ENCODE measurements around the gene LTV1. TPM values are rescaled to one million over a fixed set of nuclear protein-coding genes. Genes with fewer than 3 reads are reported as not detected.

Gene LTV1
- total RNA-seq, 6 experiments from 2014 or later: 5.7 to 15.1 (median 11.0) TPM

GRCh38 chr6:143877584-143878271, 34.6 kb downstream of the LTV1 start:
- Histone ChIP-seq H3K4me1 (no peaks in the 10 kb centered on the region), H3K36me3 (no peaks in the 10 kb centered on the region), H3K27me3 (no peaks in the 10 kb centered on the region), H3K27ac (no peak overlapping the region), H3K4me3 (no peak overlapping the region), H3K9me3 (no peaks in the 10 kb centered on the region)
- no peak for DNase-seq
- WGBS (ENCODE audit: insufficient coverage, low coverage, low lambda C conversion rate, missing lambda C conversion rate): 81% methylated on average over 1 of the region's 1 CpG
- TF ChIP-seq POLR2A (IDR thresholded peaks at IDR 0.05) (no peak), CTCF (IDR thresholded peaks at IDR 0.05) (no peak)
- intact Hi-C loops (cut with DNase I): no loop called here
- no peak for ATAC-seq

- no peaks in the 10 kb centered on the region for H3K27me3 ChIP-seq
- no peaks in the 10 kb centered on the region for H3K9me3 ChIP-seq
- ATAC-seq: no peak
- no CpG with 5 or more reads among the region's 3 CpGs for WGBS (ENCODE audit: insufficient coverage, low coverage, low lambda C conversion rate, missing lambda C conversion rate)
- TF ChIP-seq POLR2A (IDR thresholded peaks at IDR 0.05): no peak
- no peak for TF ChIP-seq CTCF (IDR thresholded peaks at IDR 0.05)
- intact Hi-C loops (cut with DNase I): no loop called here
- no peak overlapping the region for H3K4me3 ChIP-seq
- H3K27ac ChIP-seq: no peak overlapping the region
- H3K36me3 ChIP-seq: no peaks in the 10 kb centered on the region
- no peaks in the 10 kb centered on the region for H3K4me1 ChIP-seq
- DNase-seq: no peak
Measured at GRCh38 chr6:143878272-143878760, 35.2 kb downstream of the LTV1 start.

- Histone ChIP-seq H3K36me3 (no peaks in the 10 kb centered on the region), H3K4me3 (no peak overlapping the region), H3K4me1 (no peaks in the 10 kb centered on the region), H3K27me3 (no peaks in the 10 kb centered on the region), H3K27ac (no peak overlapping the region), H3K9me3 (no peaks in the 10 kb centered on the region)
- intact Hi-C loops (cut with DNase I): no loop called here
- DNase-seq (no peak), ATAC-seq (no peak)
- 78% methylated on average over 2 of the region's 2 CpGs for WGBS (ENCODE audit: insufficient coverage, low coverage, low lambda C conversion rate, missing lambda C conversion rate)
- TF ChIP-seq POLR2A (IDR thresholded peaks at IDR 0.05): no peak
- no peak for TF ChIP-seq CTCF (IDR thresholded peaks at IDR 0.05)
Measured at GRCh38 chr6:143880412-143880811, 37.3 kb downstream of the LTV1 start.

GRCh38 chr6:143882401-143882930, 39.3 kb downstream of the LTV1 start:
- WGBS (ENCODE audit: insufficient coverage, low coverage, low lambda C conversion rate, missing lambda C conversion rate): 55% methylated on average over 2 of the region's 2 CpGs
- Histone ChIP-seq H3K36me3 (no peaks in the 10 kb centered on the region), H3K9me3 (no peaks in the 10 kb centered on the region), H3K27ac (no peak overlapping the region), H3K4me1 (no peaks in the 10 kb centered on the region), H3K27me3 (no peaks in the 10 kb centered on the region), H3K4me3 (no peak overlapping the region)
- ATAC-seq (no peak), DNase-seq (no peak)
- TF ChIP-seq POLR2A (IDR thresholded peaks at IDR 0.05) (no peak), CTCF (IDR thresholded peaks at IDR 0.05) (no peak)
- intact Hi-C loops (cut with DNase I): no loop called here

Data from right lobe of liver (tissue), 6 donors.